K562 (cell line): ENCODE results near the gene HLCS. TPM values are rescaled to one million over a fixed set of nuclear protein-coding genes. Genes with fewer than 3 reads are reported as not detected.

Source experiments
- BRF1 ChIP-seq: IDR thresholded peaks from 3 replicates; pipeline ENCODE4 v1.6.1; 2011; ENCODE audit warnings: borderline replicate concordance, mild to moderate bottlenecking; ENCODE audit not compliant: insufficient read length; ENCODE audit errors: extremely low read depth
- ETV1 ChIP-seq: fragments of 450-650 bp; conservative IDR thresholded peaks from 2 replicates; pipeline ENCODE4 v1.6.1; 2016; ENCODE audit warnings: missing genetic modification characterization, control low read depth, low read depth, missing compliant biosample characterization
- ETV5 ChIP-seq: sonication (generic); formaldehyde crosslinking; IDR thresholded peaks from 2 replicates; pipeline ENCODE4 v1.4.0; 2020; ENCODE audit warnings: low read depth, mild to moderate bottlenecking, missing genetic modification reagents
- HLTF ChIP-seq: fragments of 450-650 bp; IDR thresholded peaks from 2 replicates; pipeline ENCODE4 v1.6.1; 2016
- ILK ChIP-seq: fragments of 450-650 bp; IDR thresholded peaks from 2 replicates; pipeline ENCODE4 v1.6.1; 2016; ENCODE audit warnings: missing genetic modification characterization, low read depth, mild to moderate bottlenecking, missing compliant biosample characterization, moderate library complexity, borderline replicate concordance
- MED1 ChIP-seq: sonication (generic); formaldehyde crosslinking; IDR thresholded peaks from 2 replicates; pipeline ENCODE4 v1.8.1; 2023; ENCODE audit warnings: missing genetic modification reagents, borderline replicate concordance
- RCOR1 ChIP-seq, 2 experiments: IDR thresholded peaks; 2 replicates each; pipeline ENCODE4 v1.6.1; 2012; ENCODE audit warnings: low read depth in 2 of 2, low read length in 2 of 2, borderline replicate concordance in 1 of 2, improper control_type of control experiment in 1 of 2
- TAF1 ChIP-seq: IDR thresholded peaks from 2 replicates; pipeline ENCODE4 v1.6.1; 2011; ENCODE audit warnings: mild to moderate bottlenecking, low read length, moderate library complexity; ENCODE audit not compliant: insufficient read depth, control insufficient read depth, severe bottlenecking; ENCODE audit errors: extremely low read depth
- ZBTB40 ChIP-seq, 2 experiments: fragments of 450-650 bp in 1 of 2; sonication (generic) in 1 of 2; formaldehyde crosslinking in 1 of 2; IDR thresholded peaks; 2 replicates each; pipeline versions ENCODE4 v1.7.1 to v1.9.0; 2016 to 2022; ENCODE audit warnings: inconsistent platforms in 1 of 2, mild to moderate bottlenecking in 1 of 2, missing genetic modification reagents in 1 of 2
- ZNF41 ChIP-seq: fragments of 250-450 bp; sonication (Bioruptor Pico); conservative IDR thresholded peaks from 2 replicates; pipeline ENCODE4 v1.4.0; 2020; ENCODE audit warnings: mild to moderate bottlenecking
- ZNF511 ChIP-seq: sonication (generic); formaldehyde crosslinking; IDR thresholded peaks from 2 replicates; pipeline ENCODE4 v1.8.0; 2022; ENCODE audit warnings: mild to moderate bottlenecking, missing genetic modification reagents
- ZNF740 ChIP-seq, 3 experiments: fragments of 200-800 bp in 1 of 3; sonication (Bioruptor generic) in 1 of 3; sonication (generic) in 1 of 3; formaldehyde crosslinking in 1 of 3; IDR thresholded peaks; 2 replicates each; pipeline versions ENCODE4 v1.6.1 to v1.8.0; 2016 to 2022; ENCODE audit warnings: mild to moderate bottlenecking in 2 of 3, missing compliant biosample characterization in 2 of 3, missing genetic modification characterization in 2 of 3, missing genetic modification reagents in 1 of 3
- polyA plus RNA-seq, 8 experiments: library from polyadenylated mRNA; depleted of rRNA in 4 of 8; stranded (reverse) in 5 of 8; unstranded in 3 of 8; fragments of >200 nt; fragmentation: Nextera tagmentation in 2 of 8; fragmentation: Illumina TruSeq in 1 of 8; extraction: Ambion mirVana in 2 of 8; extraction: Trizol in 1 of 8; gene quantifications; 2 replicates each; pipeline versions ENCODE4 v1.2.1 to v1.2.3, GENCODE V29; 2011 to 2014; ENCODE audit warnings: inconsistent platforms in 1 of 8, missing spikeins in 1 of 8
- total RNA-seq, 7 experiments: library from RNA; depleted of rRNA in 6 of 7; stranded (reverse); fragments of >200 nt in 6 of 7; fragmentation: Illumina TruSeq in 2 of 7; extraction: Trizol in 2 of 7; gene quantifications; 2 replicates each; pipeline versions ENCODE4 v1.2.1 to v1.2.3, GENCODE V29; 2011 to 2021; ENCODE audit warnings: low replicate concordance in 1 of 7
- TF ChIP-seq, protein P1 (sequence below): sonication (generic); formaldehyde crosslinking; IDR thresholded peaks from 2 replicates; pipeline ENCODE4 v1.8.0; 2022; ENCODE audit warnings: missing genetic modification reagents, mild to moderate bottlenecking, moderate library complexity, borderline replicate concordance

The HLCS gene
- total and polyA plus RNA-seq, 9 of the 15 experiments (the other 6 are each of a cell fraction or from before 2014, with no cell fraction given): 3.0 to 21.5 (median 17.1) TPM

- TF ChIP-seq ZBTB40 (IDR thresholded peaks at IDR 0.05) (peak; percentile 51; the same call in 1 of the 2 replicates), ZBTB40 (CRISPR knock-in tag; IDR thresholded peaks at IDR 0.05) (no peak), TAF1 (peak; percentile 31), ETV1 (tag) (no peak; the same call in 1 of the 2 replicates), ETV5 (peak; percentile 17; the same call in 1 of the 2 replicates), ZNF41 (CRISPR knock-in tag) (no peak), MED1 (no peak), ZNF740 (CRISPR knock-in tag; IDR thresholded peaks at IDR 0.05) (no peak), ZNF740 (tag; IDR thresholded peaks at IDR 0.05) (no peak), ILK (tag) (no peak), HLTF (no peak), RCOR1 (IDR thresholded peaks at IDR 0.05; ENCODE audit: borderline replicate concordance in 1 of 2, low read depth in 2 of 2, low read length in 2 of 2) (no peak; a peak in 1 of 4 replicates), ZNF511 (peak; percentile 74; the same call in 1 of the 2 replicates), BRF1 (no peak)
- TF ChIP-seq, protein P1, sequence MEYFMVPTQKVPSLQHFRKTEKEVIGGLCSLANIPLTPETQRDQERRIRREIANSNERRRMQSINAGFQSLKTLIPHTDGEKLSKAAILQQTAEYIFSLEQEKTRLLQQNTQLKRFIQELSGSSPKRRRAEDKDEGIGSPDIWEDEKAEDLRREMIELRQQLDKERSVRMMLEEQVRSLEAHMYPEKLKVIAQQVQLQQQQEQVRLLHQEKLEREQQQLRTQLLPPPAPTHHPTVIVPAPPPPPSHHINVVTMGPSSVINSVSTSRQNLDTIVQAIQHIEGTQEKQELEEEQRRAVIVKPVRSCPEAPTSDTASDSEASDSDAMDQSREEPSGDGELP (CRISPR knock-in tag): peak; percentile 76; the same call in 1 of the 2 replicates
Observed at GRCh38 chr21:36966066-36966820, at the start of gene HLCS (continued).
